Forelimb muscle (tissue), 1 donor: ENCODE results near the gene ADAM8. TPM values are rescaled to one million over a fixed set of nuclear protein-coding genes. Genes with fewer than 3 reads are reported as not detected.

Experiments used
- DNase-seq: peaks from one replicate; pipeline ENCODE4 v3.0.0-alpha.2; 2013; ENCODE audit warnings: low read depth
- polyA plus RNA-seq: library from polyadenylated mRNA; unstranded; fragments of 120-200 nt; gene quantifications from one replicate; pipeline ENCODE4 v1.2.1, GENCODE V29; 2013; ENCODE audit not compliant: insufficient read length

ADAM8 gene
- polyA plus RNA-seq, 1 donor = 2.4 TPM

GRCh38 chr10:133308421-133309099 is 31.9 kb upstream of the ADAM8 start, which contains the start of the genes TUBGCP2 and ZNF511:
TUBGCP2 (minus strand) TSS chr10:133308872; CDS start chr10:133302941, 5,931 bp downstream.
ZNF511 (plus strand) TSS chr10:133308914; CDS start chr10:133308944, 30 bp downstream.
- DNase-seq = peak; percentile 51

- no peak for DNase-seq
Measured at GRCh38 chr10:133307776-133308420, 31.2 kb upstream of the ADAM8 start.

- no peak for DNase-seq
Measured at GRCh38 chr10:133306941-133307379, 30.3 kb upstream of the ADAM8 start.

GRCh38 chr10:133306097-133306476 is 29.4 kb upstream of the ADAM8 start:
- DNase-seq = no peak

GRCh38 chr10:133303206-133303605 is 26.5 kb upstream of the ADAM8 start:
- no peak for DNase-seq

- DNase-seq = no peak
Measured at GRCh38 chr10:133302230-133302629, 25.6 kb upstream of the ADAM8 start.

GRCh38 chr10:133299738-133300137 is 23.1 kb upstream of the ADAM8 start:
- DNase-seq = no peak

- no peak for DNase-seq
Measured at GRCh38 chr10:133299224-133299623, 22.6 kb upstream of the ADAM8 start.

- no peak for DNase-seq
Measured at GRCh38 chr10:133298466-133298865, 21.8 kb upstream of the ADAM8 start.

GRCh38 chr10:133297504-133297903 is 20.8 kb upstream of the ADAM8 start:
- no peak for DNase-seq

GRCh38 chr10:133295426-133296320 is 19.0 kb upstream of the ADAM8 start:
- no peak for DNase-seq

- DNase-seq = no peak
Measured at GRCh38 chr10:133294189-133294588, 17.5 kb upstream of the ADAM8 start.

GRCh38 chr10:133293810-133294119 is 17.1 kb upstream of the ADAM8 start:
- DNase-seq = no peak

- no peak for DNase-seq
Measured at GRCh38 chr10:133292919-133293809, 16.5 kb upstream of the ADAM8 start.

- DNase-seq = no peak
Measured at GRCh38 chr10:133289761-133290160, 13.1 kb upstream of the ADAM8 start.

GRCh38 chr10:133287832-133288500 is 11.3 kb upstream of the ADAM8 start:
- no peak for DNase-seq

- DNase-seq = no peak
Measured at GRCh38 chr10:133286366-133286765, 9.7 kb upstream of the ADAM8 start.

- no peak for DNase-seq
Measured at GRCh38 chr10:133285217-133285616, 8.5 kb upstream of the ADAM8 start.

- DNase-seq = no peak
Measured at GRCh38 chr10:133283931-133284330, 7.3 kb upstream of the ADAM8 start.

GRCh38 chr10:133282846-133283390 is 6.2 kb upstream of the ADAM8 start:
- DNase-seq = no peak
